SK-N-SH (cell line): ENCODE data around the gene TFF1.

Source experiments
- CTCF ChIP-seq: fragments of 200-600 bp; sonication (generic); IDR thresholded peaks from 2 replicates; pipeline ENCODE4 v1.6.1; 2017; ENCODE audit warnings: antibody characterized with exemption, mild to moderate bottlenecking, moderate library complexity
- JUND ChIP-seq: IDR thresholded peaks from 2 replicates; pipeline ENCODE4 v1.4.0; 2012
- MAX ChIP-seq: IDR thresholded peaks from 2 replicates; pipeline ENCODE4 v1.4.0; 2012; ENCODE audit warnings: low read depth
- MXI1 ChIP-seq: IDR thresholded peaks from 2 replicates; pipeline ENCODE4 v1.6.1; 2012; ENCODE audit warnings: mild to moderate bottlenecking, low read depth, low read length, improper control_type of control experiment
- POLR2AphosphoS5 ChIP-seq: IDR thresholded peaks from 2 replicates; pipeline ENCODE4 v1.6.1; 2012; ENCODE audit warnings: low read depth, low read length
- SIN3A ChIP-seq: IDR thresholded peaks from 2 replicates; pipeline ENCODE4 v1.6.1; 2012; ENCODE audit warnings: low read depth, mild to moderate bottlenecking, low read length, moderate library complexity, borderline replicate concordance
- ZBTB33 ChIP-seq: IDR thresholded peaks from 2 replicates; pipeline ENCODE4 v1.4.0; 2012; ENCODE audit warnings: low read depth, borderline replicate concordance

GRCh38 chr21:42387843-42388340 lies 21.6 kb upstream of the TFF1 start:
- TF ChIP-seq CTCF: no peak
- no peak for TF ChIP-seq POLR2AphosphoS5
- TF ChIP-seq ZBTB33: no peak
- TF ChIP-seq MXI1: no peak
- TF ChIP-seq JUND: no peak
- no peak for TF ChIP-seq MAX
- TF ChIP-seq SIN3A: no peak
